ENCODE data around the gene MFNG.

DNA sequence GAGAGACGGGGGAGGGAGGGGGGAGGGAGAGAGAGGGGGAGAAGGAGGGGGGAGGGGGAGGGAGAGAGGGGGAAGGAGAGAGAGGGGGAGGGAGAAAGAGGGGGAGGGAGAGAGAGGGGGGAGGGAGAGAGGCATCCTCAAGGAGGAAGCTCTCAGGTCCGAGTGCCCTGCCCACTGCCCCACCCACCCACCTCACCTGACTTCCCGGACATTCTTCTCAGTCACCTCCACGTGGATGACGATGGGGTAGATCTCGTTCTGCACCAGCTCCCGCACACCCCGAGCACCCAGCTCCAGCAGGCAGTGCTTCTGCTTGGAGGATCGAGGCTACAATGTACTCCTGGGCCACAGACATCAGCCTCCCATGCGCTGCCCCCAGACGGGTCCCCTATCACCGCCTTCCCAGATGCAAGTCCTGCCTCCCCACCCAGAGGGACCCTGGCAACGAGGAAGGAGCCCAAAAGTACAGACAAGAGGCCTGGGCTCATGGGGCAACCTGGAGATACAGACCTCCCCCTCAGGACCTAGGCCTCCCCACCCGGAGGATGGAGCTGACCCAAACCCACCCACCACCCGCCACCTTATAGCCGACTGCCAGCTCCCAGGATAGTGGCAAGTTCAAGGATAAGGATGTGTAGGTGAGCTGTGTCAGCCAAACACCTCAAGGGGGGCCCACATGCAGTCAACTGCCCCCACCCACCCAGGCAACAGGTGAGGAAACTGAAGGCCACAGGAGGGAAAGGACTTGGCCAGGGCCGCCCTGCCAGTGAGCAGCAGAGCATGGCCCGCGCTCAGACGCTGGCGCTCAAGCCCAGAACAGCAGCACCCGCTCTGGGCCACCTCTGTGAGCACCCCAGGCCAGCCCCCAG is 5.6 kb upstream of the MFNG start:
- no peak for TF ChIP-seq EZH2phosphoT487 (IDR thresholded peaks at IDR 0.05)
- TF ChIP-seq, protein P1, sequence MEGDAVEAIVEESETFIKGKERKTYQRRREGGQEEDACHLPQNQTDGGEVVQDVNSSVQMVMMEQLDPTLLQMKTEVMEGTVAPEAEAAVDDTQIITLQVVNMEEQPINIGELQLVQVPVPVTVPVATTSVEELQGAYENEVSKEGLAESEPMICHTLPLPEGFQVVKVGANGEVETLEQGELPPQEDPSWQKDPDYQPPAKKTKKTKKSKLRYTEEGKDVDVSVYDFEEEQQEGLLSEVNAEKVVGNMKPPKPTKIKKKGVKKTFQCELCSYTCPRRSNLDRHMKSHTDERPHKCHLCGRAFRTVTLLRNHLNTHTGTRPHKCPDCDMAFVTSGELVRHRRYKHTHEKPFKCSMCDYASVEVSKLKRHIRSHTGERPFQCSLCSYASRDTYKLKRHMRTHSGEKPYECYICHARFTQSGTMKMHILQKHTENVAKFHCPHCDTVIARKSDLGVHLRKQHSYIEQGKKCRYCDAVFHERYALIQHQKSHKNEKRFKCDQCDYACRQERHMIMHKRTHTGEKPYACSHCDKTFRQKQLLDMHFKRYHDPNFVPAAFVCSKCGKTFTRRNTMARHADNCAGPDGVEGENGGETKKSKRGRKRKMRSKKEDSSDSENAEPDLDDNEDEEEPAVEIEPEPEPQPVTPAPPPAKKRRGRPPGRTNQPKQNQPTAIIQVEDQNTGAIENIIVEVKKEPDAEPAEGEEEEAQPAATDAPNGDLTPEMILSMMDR (IDR thresholded peaks at IDR 0.05) = no peak
- TF ChIP-seq EZH2 (IDR thresholded peaks at IDR 0.05) = no peak

All from neural progenitor cell (in vitro differentiated cells).